Umbilical cord (tissue), 2 donors: ENCODE results near the gene BTN2A1. TPM values are rescaled to one million over a fixed set of nuclear protein-coding genes. Genes with fewer than 3 reads are reported as not detected.

Experiments
- DNase-seq: peaks from one replicate; pipeline ENCODE4 v3.0.0-alpha.2; 2015; ENCODE audit warnings: low spot score
- total RNA-seq: library from RNA; depleted of rRNA; stranded (reverse); fragments of >200 nt; gene quantifications from one replicate; pipeline ENCODE4 v1.2.3, GENCODE V29; 2014; ENCODE audit warnings: low replicate concordance; ENCODE audit not compliant: insufficient read depth

BTN2A1 gene
- total RNA-seq, 1 donor from 2014 or later: 14.7 TPM

- DNase-seq: no peak
Measured at GRCh38 chr6:26468829-26469228, 11.1 kb downstream of the BTN2A1 start.

GRCh38 chr6:26470643-26471042, 12.9 kb downstream of the BTN2A1 start:
- no peak for DNase-seq

GRCh38 chr6:26471970-26472369, 14.2 kb downstream of the BTN2A1 start:
- DNase-seq: no peak

- DNase-seq: no peak
Measured at GRCh38 chr6:26472549-26473290, 15.0 kb downstream of the BTN2A1 start.

- no peak for DNase-seq
Measured at GRCh38 chr6:26473429-26473757, 15.6 kb downstream of the BTN2A1 start.

- DNase-seq: peak; percentile 95
Measured at GRCh38 chr6:26473758-26474438, 16.1 kb downstream of the BTN2A1 start.

GRCh38 chr6:26474439-26474881, 16.7 kb downstream of the BTN2A1 start:
- DNase-seq: no peak

GRCh38 chr6:26475823-26476729, 18.3 kb downstream of the BTN2A1 start:
- peak; percentile 15 for DNase-seq

- DNase-seq: no peak
Measured at GRCh38 chr6:26476896-26477295, 19.1 kb downstream of the BTN2A1 start.

GRCh38 chr6:26477426-26477825, 19.7 kb downstream of the BTN2A1 start:
- DNase-seq: peak; percentile 46

GRCh38 chr6:26478100-26478984, 20.6 kb downstream of the BTN2A1 start:
- DNase-seq: no peak

- DNase-seq: peak; percentile 38
Measured at GRCh38 chr6:26478985-26479278, 21.2 kb downstream of the BTN2A1 start.

- no peak for DNase-seq
Measured at GRCh38 chr6:26482338-26482737, 24.6 kb downstream of the BTN2A1 start.

GRCh38 chr6:26483727-26484126, 26.0 kb downstream of the BTN2A1 start:
- DNase-seq: no peak

GRCh38 chr6:26484161-26484560, 26.4 kb downstream of the BTN2A1 start:
- no peak for DNase-seq

GRCh38 chr6:26485112-26485780, 27.5 kb downstream of the BTN2A1 start:
- DNase-seq: no peak

- DNase-seq: no peak
Measured at GRCh38 chr6:26486358-26486757, 28.6 kb downstream of the BTN2A1 start.

- DNase-seq: no peak
Measured at GRCh38 chr6:26487466-26487865, 29.7 kb downstream of the BTN2A1 start.

GRCh38 chr6:26489996-26490964, 32.5 kb downstream of the BTN2A1 start:
- DNase-seq: no peak

- no peak for DNase-seq
Measured at GRCh38 chr6:26491604-26492003, 33.8 kb downstream of the BTN2A1 start.
